ENCODE data around the gene ROR2.

DNA sequence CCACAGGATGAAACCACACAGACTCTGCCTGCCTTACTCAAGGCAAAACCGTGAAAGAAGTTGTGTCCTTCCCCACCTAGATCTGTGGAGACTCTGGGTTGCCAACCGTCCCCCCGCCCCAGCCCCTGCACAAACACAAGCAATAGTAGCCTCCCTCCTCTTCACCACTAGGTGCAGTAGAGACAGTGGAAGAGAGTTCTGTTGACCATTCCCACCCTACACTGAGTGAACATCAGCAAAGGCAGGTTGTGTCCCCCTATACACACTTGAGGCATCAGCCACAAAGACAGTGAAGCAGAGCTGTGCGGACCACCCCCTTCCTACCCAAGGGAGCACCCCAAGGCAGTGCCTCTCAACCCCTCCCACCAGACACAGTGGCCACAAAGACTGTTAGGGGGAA is 302.7 kb downstream of the ROR2 start:
- TF ChIP-seq, protein P1, sequence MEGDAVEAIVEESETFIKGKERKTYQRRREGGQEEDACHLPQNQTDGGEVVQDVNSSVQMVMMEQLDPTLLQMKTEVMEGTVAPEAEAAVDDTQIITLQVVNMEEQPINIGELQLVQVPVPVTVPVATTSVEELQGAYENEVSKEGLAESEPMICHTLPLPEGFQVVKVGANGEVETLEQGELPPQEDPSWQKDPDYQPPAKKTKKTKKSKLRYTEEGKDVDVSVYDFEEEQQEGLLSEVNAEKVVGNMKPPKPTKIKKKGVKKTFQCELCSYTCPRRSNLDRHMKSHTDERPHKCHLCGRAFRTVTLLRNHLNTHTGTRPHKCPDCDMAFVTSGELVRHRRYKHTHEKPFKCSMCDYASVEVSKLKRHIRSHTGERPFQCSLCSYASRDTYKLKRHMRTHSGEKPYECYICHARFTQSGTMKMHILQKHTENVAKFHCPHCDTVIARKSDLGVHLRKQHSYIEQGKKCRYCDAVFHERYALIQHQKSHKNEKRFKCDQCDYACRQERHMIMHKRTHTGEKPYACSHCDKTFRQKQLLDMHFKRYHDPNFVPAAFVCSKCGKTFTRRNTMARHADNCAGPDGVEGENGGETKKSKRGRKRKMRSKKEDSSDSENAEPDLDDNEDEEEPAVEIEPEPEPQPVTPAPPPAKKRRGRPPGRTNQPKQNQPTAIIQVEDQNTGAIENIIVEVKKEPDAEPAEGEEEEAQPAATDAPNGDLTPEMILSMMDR (IDR thresholded peaks at IDR 0.05) = no peak
- no peak for TF ChIP-seq POLR2AphosphoS5 (IDR thresholded peaks at IDR 0.05; ENCODE audit: low read depth, low read length)

Data from Panc1 (cell line).